H9 (cell line): ENCODE data around the gene SHISA8. TPM values are rescaled to one million over a fixed set of nuclear protein-coding genes. Genes with fewer than 3 reads are reported as not detected.

Source experiments
- DNase-seq: peaks from one replicate; pipeline ENCODE4 v3.0.0-alpha.2; 2017
- H2AFZ ChIP-seq: one replicate; pipeline ENCODE4 v1.6.1; 2013; ENCODE audit warnings: mild to moderate bottlenecking, low read length, control low read depth, moderate library complexity
- H2AK5ac ChIP-seq: 2 replicates; pipeline ENCODE4 v1.6.1; 2013; ENCODE audit warnings: low read length, control low read depth, mixed read lengths; ENCODE audit not compliant: insufficient read length
- H2BK120ac ChIP-seq: one replicate; pipeline ENCODE4 v1.6.1; 2013; ENCODE audit warnings: low read depth, mild to moderate bottlenecking, low read length, control low read depth, inconsistent platforms; ENCODE audit not compliant: poor library complexity, severe bottlenecking
- H2BK12ac ChIP-seq: 2 replicates; pipeline ENCODE4 v1.6.1; 2013; ENCODE audit warnings: low read length, control low read depth, mixed read lengths, low read depth; ENCODE audit not compliant: insufficient read length
- H2BK15ac ChIP-seq: 2 replicates; pipeline ENCODE4 v1.6.1; 2013; ENCODE audit warnings: low read depth, low read length, control low read depth
- H2BK20ac ChIP-seq: one replicate; pipeline ENCODE4 v1.6.1; 2013; ENCODE audit warnings: low read depth, mild to moderate bottlenecking, low read length, control low read depth, inconsistent platforms; ENCODE audit not compliant: poor library complexity, severe bottlenecking
- H2BK5ac ChIP-seq: 2 replicates; pipeline ENCODE4 v1.6.1; 2013; ENCODE audit warnings: low read length, control low read depth, mixed read lengths; ENCODE audit not compliant: insufficient read length
- H3K14ac ChIP-seq: 2 replicates; pipeline ENCODE4 v1.6.1; 2013; ENCODE audit warnings: low read length, control low read depth; ENCODE audit not compliant: insufficient read depth
- H3K18ac ChIP-seq: 2 replicates; pipeline ENCODE4 v1.6.1; 2013; ENCODE audit warnings: low read depth, mild to moderate bottlenecking, mixed read lengths, low read length, control low read depth; ENCODE audit not compliant: insufficient read length
- H3K23ac ChIP-seq: 2 replicates; pipeline ENCODE4 v1.6.1; 2013; ENCODE audit warnings: low read length, control low read depth, mixed read lengths, low read depth; ENCODE audit not compliant: insufficient read length
- H3K23me2 ChIP-seq: 2 replicates; pipeline ENCODE4 v1.6.1; 2013; ENCODE audit warnings: low read depth, mild to moderate bottlenecking, mixed read lengths, low read length, control low read depth; ENCODE audit not compliant: insufficient read length, poor library complexity, severe bottlenecking
- H3K27ac ChIP-seq: 2 replicates; pipeline ENCODE4 v1.5.1; 2013; ENCODE audit warnings: low read length, control low read depth, mixed read lengths, low read depth; ENCODE audit not compliant: insufficient read length
- H3K27me3 ChIP-seq: 2 replicates; pipeline ENCODE4 v1.6.1; 2013; ENCODE audit warnings: low read length, control low read depth, inconsistent platforms; ENCODE audit not compliant: insufficient read depth
- H3K4ac ChIP-seq: 2 replicates; pipeline ENCODE4 v1.6.1; 2013; ENCODE audit warnings: low read depth, mild to moderate bottlenecking, control low read depth, inconsistent platforms, low read length, moderate library complexity
- H3K4me1 ChIP-seq: 2 replicates; pipeline ENCODE4 v1.6.1; 2013; ENCODE audit warnings: low read length, control low read depth, inconsistent platforms; ENCODE audit not compliant: insufficient read depth
- H3K4me2 ChIP-seq: 2 replicates; pipeline ENCODE4 v1.6.1; 2013; ENCODE audit warnings: low read length, control low read depth, mixed read lengths; ENCODE audit not compliant: insufficient read length, insufficient read depth
- H3K56ac ChIP-seq: 2 replicates; pipeline ENCODE4 v1.6.1; 2013; ENCODE audit warnings: low read depth, mild to moderate bottlenecking, mixed read lengths, low read length, control low read depth; ENCODE audit not compliant: insufficient read length
- H3K79me1 ChIP-seq: 2 replicates; pipeline ENCODE4 v1.6.1; 2013; ENCODE audit warnings: low read depth, mild to moderate bottlenecking, moderate library complexity, low read length, control low read depth, inconsistent platforms; ENCODE audit not compliant: insufficient read depth, poor library complexity, severe bottlenecking
- H3K79me2 ChIP-seq: 2 replicates; pipeline ENCODE4 v1.6.1; 2013; ENCODE audit warnings: low read length, control low read depth, inconsistent platforms; ENCODE audit not compliant: insufficient read depth
- H3K9ac ChIP-seq: 2 replicates; pipeline ENCODE4 v1.6.1; 2013; ENCODE audit warnings: low read length, control low read depth, mixed read lengths; ENCODE audit not compliant: insufficient read length; ENCODE audit errors: extremely low read depth
- H3K9me3 ChIP-seq: one replicate; pipeline ENCODE4 v1.6.1; 2013; ENCODE audit warnings: low read depth, low read length, inconsistent platforms; ENCODE audit not compliant: control insufficient read depth
- H3T11ph ChIP-seq: one replicate; pipeline ENCODE4 v1.6.1; 2013; ENCODE audit warnings: mild to moderate bottlenecking, low read length, control low read depth, inconsistent platforms
- H4K20me1 ChIP-seq: one replicate; pipeline ENCODE4 v1.6.1; 2013; ENCODE audit not compliant: control insufficient read depth, insufficient read length, insufficient read depth
- H4K5ac ChIP-seq: 2 replicates; pipeline ENCODE4 v1.6.1; 2013; ENCODE audit warnings: low read depth, mild to moderate bottlenecking, mixed read lengths, low read length, control low read depth; ENCODE audit not compliant: insufficient read length
- H4K8ac ChIP-seq: replicated peaks from 2 replicates; pipeline ENCODE4 v1.6.1; 2013; ENCODE audit warnings: low read length, control low read depth, mixed read lengths, low read depth; ENCODE audit not compliant: insufficient read length
- H4K91ac ChIP-seq: 2 replicates; pipeline ENCODE4 v1.6.1; 2013; ENCODE audit warnings: low read depth, mild to moderate bottlenecking, moderate library complexity, mixed read lengths, low read length, control low read depth; ENCODE audit not compliant: insufficient read length
- H3K27ac Mint-ChIP-seq, 3 experiments: 2 replicates in 2 of 3; 3 replicates in 1 of 3; pipeline ENCODE4 v1.8.0; 2020 to 2021; ENCODE audit warnings: mixed read lengths in 3 of 3, mild to moderate bottlenecking in 1 of 3, moderate library complexity in 1 of 3
- H3K27me3 Mint-ChIP-seq: 2 replicates; pipeline ENCODE4 v1.8.0; 2021; ENCODE audit warnings: low read depth, mild to moderate bottlenecking, moderate library complexity, mixed read lengths
- H3K36me3 Mint-ChIP-seq, 3 experiments: 2 replicates in 2 of 3; 3 replicates in 1 of 3; pipeline ENCODE4 v1.8.0; 2020 to 2021; ENCODE audit warnings: low read depth in 3 of 3, mixed read lengths in 3 of 3; ENCODE audit not compliant: insufficient read depth in 1 of 3
- H3K4me1 Mint-ChIP-seq, 2 experiments: 2 replicates each; pipeline ENCODE4 v1.8.0; 2020; ENCODE audit warnings: mixed read lengths in 2 of 2
- H3K4me3 Mint-ChIP-seq, 2 experiments: 2 replicates in 1 of 2; 3 replicates in 1 of 2; pipeline ENCODE4 v1.8.0; 2020 to 2021; ENCODE audit warnings: mild to moderate bottlenecking in 2 of 2, mixed read lengths in 2 of 2, moderate library complexity in 1 of 2
- H3K9me3 Mint-ChIP-seq, 2 experiments: 2 replicates in 1 of 2; 3 replicates in 1 of 2; pipeline ENCODE4 v1.8.0; 2020; ENCODE audit warnings: mild to moderate bottlenecking in 2 of 2, mixed read lengths in 2 of 2, moderate library complexity in 1 of 2
- WGBS: extraction: QIAGEN DNeasy Blood & Tissue Kit; methylation state at CpG from one replicate; pipeline ENCODE4 v1.1.7; 2013; ENCODE audit warnings: missing lambda C conversion rate, low lambda C conversion rate, mixed read lengths; ENCODE audit not compliant: insufficient read length; ENCODE audit errors: extremely low coverage; 5-methylcytosine and 5-hydroxymethylcytosine counted together
- total RNA-seq: library from RNA; stranded (reverse); gene quantifications from 2 replicates; pipeline ENCODE4 v1.2.1, GENCODE V29; 2021
- TF ChIP-seq, protein P1 (sequence below): fragments of 200-600 bp; sonication (generic); conservative IDR thresholded peaks from 3 replicates; pipeline ENCODE4 v1.8.0; 2021; ENCODE audit warnings: antibody characterized with exemption, mild to moderate bottlenecking

SHISA8 gene
- total RNA-seq, 1 experiment from 2014 or later: 1.4 TPM

DNA sequence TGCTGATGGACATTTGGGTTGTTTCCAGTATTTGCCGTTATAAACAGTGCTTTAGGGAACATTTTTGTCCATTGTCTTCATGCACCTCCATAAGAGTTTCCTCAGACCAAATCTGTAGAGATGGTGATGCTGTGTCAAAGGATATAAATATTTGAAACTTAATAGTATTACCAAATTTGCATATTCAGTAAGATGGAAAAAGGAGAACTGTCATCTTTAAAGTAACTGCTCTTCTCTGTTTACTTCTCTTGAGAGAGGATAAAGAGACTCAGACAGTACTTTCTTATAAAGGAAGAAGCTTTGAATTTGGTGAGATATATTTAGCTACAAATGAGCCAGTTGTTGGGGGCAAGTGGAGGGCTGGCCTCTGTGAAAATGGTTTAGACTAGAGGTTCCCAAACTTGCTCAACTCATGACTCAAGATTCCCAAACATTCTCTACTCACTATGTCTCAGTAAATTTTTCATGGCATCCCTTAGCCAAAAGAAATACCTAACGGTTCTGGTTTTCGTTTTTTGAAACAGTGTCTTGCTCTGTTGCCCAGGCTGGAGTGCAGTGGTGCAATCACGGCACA lies 26.2 kb downstream of the SHISA8 start:
- no peak overlapping the region for H3K9ac ChIP-seq
- no peak overlapping the region for H2AFZ ChIP-seq
- Mint-ChIP-seq H3K4me1 (no peaks in the 10 kb centered on the region), H3K36me3 (peaks cover 55 to 92% (median 91%) of the 10 kb centered on the region in 3 experiments), H3K27ac (no peak overlapping the region), H3K9me3 (no peaks in the 10 kb centered on the region), H3K4me3 (no peak overlapping the region), H3K27me3 (no peaks in the 10 kb centered on the region)
- no peak overlapping the region for H3K23ac ChIP-seq
- no peaks in the 10 kb centered on the region for H3K4me1 ChIP-seq
- no peak overlapping the region for H2BK20ac ChIP-seq
- H3K27ac ChIP-seq: no peak overlapping the region
- TF ChIP-seq, protein P1, sequence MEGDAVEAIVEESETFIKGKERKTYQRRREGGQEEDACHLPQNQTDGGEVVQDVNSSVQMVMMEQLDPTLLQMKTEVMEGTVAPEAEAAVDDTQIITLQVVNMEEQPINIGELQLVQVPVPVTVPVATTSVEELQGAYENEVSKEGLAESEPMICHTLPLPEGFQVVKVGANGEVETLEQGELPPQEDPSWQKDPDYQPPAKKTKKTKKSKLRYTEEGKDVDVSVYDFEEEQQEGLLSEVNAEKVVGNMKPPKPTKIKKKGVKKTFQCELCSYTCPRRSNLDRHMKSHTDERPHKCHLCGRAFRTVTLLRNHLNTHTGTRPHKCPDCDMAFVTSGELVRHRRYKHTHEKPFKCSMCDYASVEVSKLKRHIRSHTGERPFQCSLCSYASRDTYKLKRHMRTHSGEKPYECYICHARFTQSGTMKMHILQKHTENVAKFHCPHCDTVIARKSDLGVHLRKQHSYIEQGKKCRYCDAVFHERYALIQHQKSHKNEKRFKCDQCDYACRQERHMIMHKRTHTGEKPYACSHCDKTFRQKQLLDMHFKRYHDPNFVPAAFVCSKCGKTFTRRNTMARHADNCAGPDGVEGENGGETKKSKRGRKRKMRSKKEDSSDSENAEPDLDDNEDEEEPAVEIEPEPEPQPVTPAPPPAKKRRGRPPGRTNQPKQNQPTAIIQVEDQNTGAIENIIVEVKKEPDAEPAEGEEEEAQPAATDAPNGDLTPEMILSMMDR: no peak
- H3K27me3 ChIP-seq: no peaks in the 10 kb centered on the region
- H3K23me2 ChIP-seq: no peaks in the 10 kb centered on the region
- no peak overlapping the region for H3K4me2 ChIP-seq
- no peak overlapping the region for H2BK12ac ChIP-seq
- WGBS: no CpG with 5 or more reads among the region's 4 CpGs
- no peak overlapping the region for H2BK15ac ChIP-seq
- DNase-seq: no peak
- no peak overlapping the region for H3K56ac ChIP-seq
- no peaks in the 10 kb centered on the region for H3K79me2 ChIP-seq
- H3K18ac ChIP-seq: no peak overlapping the region
- H3K9me3 ChIP-seq: no peaks in the 10 kb centered on the region
- no peak overlapping the region for H2BK120ac ChIP-seq
- no peaks in the 10 kb centered on the region for H4K20me1 ChIP-seq
- no peak overlapping the region for H4K8ac ChIP-seq
- H4K91ac ChIP-seq: no peak overlapping the region
- no peak overlapping the region for H4K5ac ChIP-seq
- no peaks in the 10 kb centered on the region for H3K79me1 ChIP-seq
- no peak overlapping the region for H3K4ac ChIP-seq
- no peak overlapping the region for H2BK5ac ChIP-seq
- H3T11ph ChIP-seq: no peak overlapping the region
- H3K14ac ChIP-seq: no peak overlapping the region
- H2AK5ac ChIP-seq: no peak overlapping the region
